Cardiac muscle cell (in vitro differentiated cells and primary cell): Measurements from ENCODE around the gene TNF. TPM values are rescaled to one million over a fixed set of nuclear protein-coding genes. Genes with fewer than 3 reads are reported as not detected.

ENCODE experiments used
- DNase-seq, 2 donors: peaks; one replicate each; pipeline versions ENCODE4 v3.0.0 to v3.0.0-alpha.2; 2010 to 2017; ENCODE audit warnings: low read depth in 1 of 2, low spot score in 1 of 2
- H3K27ac ChIP-seq: fragments of 200-600 bp; sonication (generic); 2 replicates; pipeline ENCODE4 v1.5.1; 2016
- H3K27me3 ChIP-seq: fragments of 200-600 bp; sonication (generic); 2 replicates; pipeline ENCODE4 v1.6.0; 2016; ENCODE audit warnings: control low read depth
- H3K36me3 ChIP-seq: fragments of 200-600 bp; sonication (generic); 2 replicates; pipeline ENCODE4 v1.5.1; 2016; ENCODE audit warnings: control low read depth
- H3K4me1 ChIP-seq: fragments of 200-600 bp; sonication (generic); 2 replicates; pipeline ENCODE4 v1.8.1; 2017; ENCODE audit warnings: low read depth, mild to moderate bottlenecking, mixed run types
- H3K4me3 ChIP-seq: fragments of 200-600 bp; sonication (generic); 2 replicates; pipeline ENCODE4 v1.5.1; 2016; ENCODE audit warnings: mild to moderate bottlenecking
- H3K9me3 ChIP-seq: fragments of 200-600 bp; sonication (generic); 2 replicates; pipeline ENCODE4 v1.5.1; 2017; ENCODE audit warnings: low read depth, mild to moderate bottlenecking, control low read depth
- polyA plus RNA-seq: library from polyadenylated mRNA; unstranded; fragments of >200 nt; fragmentation: Nextera tagmentation; extraction: Ambion mirVana; gene quantifications from 2 replicates; pipeline ENCODE4 v1.2.1, GENCODE V29; 2016
- total RNA-seq: library from RNA; depleted of rRNA; stranded (reverse); fragments of >200 nt; gene quantifications from 2 replicates; pipeline ENCODE4 v1.2.3, GENCODE V29; 2016
- TF ChIP-seq, protein P1 (sequence below): IDR thresholded peaks from 2 replicates; pipeline ENCODE4 v1.5.1; 2012; ENCODE audit warnings: low read depth, mild to moderate bottlenecking, low read length

The TNF gene
- total and polyA plus RNA-seq, 2 experiments from 2014 or later: not detected

DNA sequence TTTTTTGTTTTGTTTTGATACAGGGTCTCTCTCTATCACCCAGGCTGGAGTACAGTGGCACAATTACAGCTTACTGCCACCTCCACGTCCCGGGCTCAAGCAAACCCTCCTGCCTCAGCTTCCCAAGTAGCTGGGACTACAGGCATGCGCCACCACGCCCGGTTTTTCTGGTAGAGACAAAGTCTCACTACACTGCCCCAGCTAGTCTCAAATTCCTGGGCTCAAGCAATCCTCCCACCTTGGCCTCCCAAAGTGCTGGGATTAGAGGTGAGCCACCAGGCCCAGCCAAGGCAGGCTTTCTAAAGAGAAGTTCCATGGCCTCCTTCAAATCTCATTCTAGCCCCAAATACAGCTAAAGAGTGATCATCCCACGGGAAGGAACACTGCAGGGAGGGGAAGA is 41.4 kb upstream of the TNF start:
- no peak for DNase-seq
- peaks cover 83% of the 10 kb centered on the region for H3K36me3 ChIP-seq

DNA sequence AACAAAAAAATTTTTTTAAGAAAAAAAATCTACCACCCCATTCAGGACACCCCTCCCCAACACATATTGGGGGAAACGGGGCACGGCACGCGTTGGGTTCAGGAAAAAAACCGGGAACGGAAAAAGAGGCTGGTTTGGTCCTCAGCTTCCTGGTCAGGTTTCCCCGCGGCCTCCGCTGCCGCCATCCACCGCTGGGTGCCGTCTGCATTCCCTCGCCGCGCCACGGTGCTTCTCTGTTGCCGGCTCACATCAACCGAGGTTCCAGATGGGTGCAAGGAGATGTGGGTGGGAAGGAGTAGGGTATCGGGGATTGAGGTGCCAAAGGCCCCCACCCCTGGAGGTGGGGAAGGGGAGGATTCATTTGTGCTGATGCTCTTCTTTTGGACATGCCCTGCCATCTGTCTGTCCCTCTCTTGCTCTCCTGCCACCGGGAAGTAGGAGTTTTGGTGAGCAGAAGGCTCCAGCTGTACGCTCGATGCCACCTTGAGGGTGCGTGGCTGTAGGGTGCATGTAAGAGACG is 40.8 kb upstream of the TNF start:
- H3K4me3 ChIP-seq: no peak overlapping the region
- H3K36me3 ChIP-seq: peaks cover 88% of the 10 kb centered on the region

More for the DNA sequence above, 41.4 kb upstream of the TNF start:
- TF ChIP-seq, protein P1, sequence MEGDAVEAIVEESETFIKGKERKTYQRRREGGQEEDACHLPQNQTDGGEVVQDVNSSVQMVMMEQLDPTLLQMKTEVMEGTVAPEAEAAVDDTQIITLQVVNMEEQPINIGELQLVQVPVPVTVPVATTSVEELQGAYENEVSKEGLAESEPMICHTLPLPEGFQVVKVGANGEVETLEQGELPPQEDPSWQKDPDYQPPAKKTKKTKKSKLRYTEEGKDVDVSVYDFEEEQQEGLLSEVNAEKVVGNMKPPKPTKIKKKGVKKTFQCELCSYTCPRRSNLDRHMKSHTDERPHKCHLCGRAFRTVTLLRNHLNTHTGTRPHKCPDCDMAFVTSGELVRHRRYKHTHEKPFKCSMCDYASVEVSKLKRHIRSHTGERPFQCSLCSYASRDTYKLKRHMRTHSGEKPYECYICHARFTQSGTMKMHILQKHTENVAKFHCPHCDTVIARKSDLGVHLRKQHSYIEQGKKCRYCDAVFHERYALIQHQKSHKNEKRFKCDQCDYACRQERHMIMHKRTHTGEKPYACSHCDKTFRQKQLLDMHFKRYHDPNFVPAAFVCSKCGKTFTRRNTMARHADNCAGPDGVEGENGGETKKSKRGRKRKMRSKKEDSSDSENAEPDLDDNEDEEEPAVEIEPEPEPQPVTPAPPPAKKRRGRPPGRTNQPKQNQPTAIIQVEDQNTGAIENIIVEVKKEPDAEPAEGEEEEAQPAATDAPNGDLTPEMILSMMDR: no peak
- Histone ChIP-seq H3K4me3 (no peak overlapping the region), H3K4me1 (no peaks in the 10 kb centered on the region), H3K27ac (no peak overlapping the region), H3K27me3 (no peaks in the 10 kb centered on the region), H3K9me3 (no peaks in the 10 kb centered on the region)

DNA sequence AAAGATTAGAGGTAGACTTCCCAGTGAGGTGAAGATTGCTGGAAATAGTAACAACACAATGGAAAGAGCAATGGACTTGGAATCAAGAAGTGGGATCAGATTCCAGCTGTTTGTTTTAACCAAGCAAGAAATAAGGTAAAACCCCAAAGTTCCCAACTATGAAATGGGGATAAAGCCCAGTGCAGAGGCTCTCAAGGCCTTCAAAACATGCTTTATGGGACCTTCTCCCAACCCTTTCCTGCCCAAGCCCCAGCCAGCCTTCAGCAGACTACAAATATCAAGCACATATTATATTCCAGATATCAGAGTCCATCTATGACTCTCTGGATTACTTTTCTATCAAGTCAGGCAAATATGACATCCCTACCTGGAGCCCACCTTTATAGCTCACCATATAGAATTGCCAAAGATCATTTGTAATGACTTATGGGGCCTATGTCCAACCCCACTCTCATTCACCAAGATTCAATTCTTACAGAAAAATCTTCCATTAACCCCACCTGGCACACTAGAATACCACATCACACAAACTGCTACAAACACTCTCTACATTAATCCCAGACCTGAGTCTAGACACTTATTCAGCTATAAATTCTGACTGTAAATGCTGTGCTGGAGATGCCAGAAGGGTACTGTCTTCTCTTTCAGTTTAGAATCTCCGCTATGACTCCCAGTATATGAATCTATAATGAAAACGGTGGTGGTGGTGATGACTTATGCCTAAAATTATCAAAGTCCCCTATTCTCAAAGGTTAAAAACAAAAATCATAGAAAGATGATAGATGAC is 39.6 kb upstream of the TNF start:
- Histone ChIP-seq H3K27ac (no peak overlapping the region), H3K36me3 (peaks cover 91% of the 10 kb centered on the region), H3K4me3 (no peak overlapping the region), H3K27me3 (no peaks in the 10 kb centered on the region), H3K4me1 (peaks cover 15% of the 10 kb centered on the region), H3K9me3 (no peaks in the 10 kb centered on the region)
- TF ChIP-seq, protein P1: no peak
- no peak for DNase-seq

More for the DNA sequence above, 40.8 kb upstream of the TNF start:
- Histone ChIP-seq H3K27ac (no peak overlapping the region), H3K9me3 (no peaks in the 10 kb centered on the region), H3K4me1 (peaks cover 4% of the 10 kb centered on the region), H3K27me3 (no peaks in the 10 kb centered on the region)
- no peak for DNase-seq
- TF ChIP-seq, protein P1: no peak

DNA sequence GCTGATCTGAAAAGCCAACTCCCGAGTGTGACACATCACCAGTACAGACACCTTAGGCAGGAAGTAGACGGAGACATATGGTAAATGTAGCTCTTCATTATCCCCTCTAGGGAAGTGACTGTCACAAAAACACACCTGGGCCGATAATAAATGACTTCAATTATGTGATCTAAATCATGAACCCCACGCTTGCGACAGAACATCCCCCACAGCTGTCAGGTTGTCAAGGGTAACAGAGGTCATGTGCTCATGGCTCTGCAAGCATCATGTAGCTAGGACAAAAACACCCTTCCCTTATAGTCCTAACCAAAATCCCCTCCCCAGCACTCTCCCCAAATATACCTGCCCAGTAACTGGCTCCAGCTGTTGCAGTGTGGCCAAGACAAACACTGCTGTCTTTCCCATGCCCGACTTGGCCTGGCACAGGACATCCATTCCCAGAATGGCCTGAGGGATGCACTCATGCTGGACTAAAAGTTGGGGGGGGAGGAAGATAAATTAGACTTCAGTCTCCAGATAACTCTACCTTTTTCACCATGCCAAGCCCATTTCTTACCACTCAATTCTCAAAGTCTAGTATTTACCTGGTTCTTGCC is 36.5 kb upstream of the TNF start:
- Histone ChIP-seq H3K4me3 (no peak overlapping the region), H3K4me1 (peaks cover 19% of the 10 kb centered on the region), H3K36me3 (peaks cover 60% of the 10 kb centered on the region), H3K27me3 (no peaks in the 10 kb centered on the region), H3K9me3 (no peaks in the 10 kb centered on the region), H3K27ac (no peak overlapping the region)
- TF ChIP-seq, protein P1: no peak
- DNase-seq: no peak

DNA sequence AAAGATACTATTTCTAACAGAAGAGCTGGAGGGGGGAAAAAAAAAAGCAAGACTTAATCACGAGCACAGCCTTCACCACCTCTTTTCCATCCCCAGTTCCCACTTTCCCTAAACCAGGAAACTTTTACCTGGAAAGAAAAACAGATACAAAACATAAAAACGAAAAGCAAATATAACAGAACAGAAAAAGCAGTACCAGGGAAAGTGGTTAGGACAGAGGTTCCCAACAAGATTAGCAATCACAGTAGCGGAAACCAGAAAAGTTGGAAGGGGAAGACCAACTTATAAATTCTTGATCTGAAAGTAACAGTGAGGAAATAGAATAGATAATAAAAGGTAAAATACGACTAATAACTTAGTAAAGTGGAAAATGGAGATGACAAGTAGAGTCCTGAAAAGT is 34.7 kb upstream of the TNF start:
- Histone ChIP-seq H3K27me3 (no peaks in the 10 kb centered on the region), H3K36me3 (peaks cover 43% of the 10 kb centered on the region), H3K4me3 (peak overlapping the region; percentile 88), H3K27ac (peak overlapping the region; percentile 98), H3K4me1 (peaks cover 19% of the 10 kb centered on the region), H3K9me3 (no peaks in the 10 kb centered on the region)
- no peak for DNase-seq
- TF ChIP-seq, protein P1: no peak
